Ishikawa (cell line): ENCODE measurements around the gene SKI.
A peak's percentile ranks its signal among the peaks of the same experiment; 100 is the strongest.

ENCODE experiments used
- CEBPB ChIP-seq: IDR thresholded peaks from 2 replicates; pipeline ENCODE4 v1.6.1; 2012
- EGR1 ChIP-seq: IDR thresholded peaks from 2 replicates; pipeline ENCODE4 v1.6.1; 2012
- FOXM1 ChIP-seq: IDR thresholded peaks from 2 replicates; pipeline ENCODE4 v1.6.1; 2012; ENCODE audit warnings: low read depth, borderline replicate concordance
- MAX ChIP-seq: IDR thresholded peaks from 2 replicates; pipeline ENCODE4 v1.6.1; 2012
- NFIC ChIP-seq: IDR thresholded peaks from 2 replicates; pipeline ENCODE4 v1.6.1; 2012
- RAD21 ChIP-seq: IDR thresholded peaks from 2 replicates; pipeline ENCODE4 v1.6.1; 2012; ENCODE audit warnings: low read depth
- REST ChIP-seq: IDR thresholded peaks from 2 replicates; pipeline ENCODE4 v1.6.1; 2012; ENCODE audit warnings: low read depth, mild to moderate bottlenecking
- YY1 ChIP-seq: IDR thresholded peaks from 2 replicates; pipeline ENCODE4 v1.6.1; 2012; ENCODE audit warnings: low read depth

- no peak for TF ChIP-seq YY1
- TF ChIP-seq REST = no peak
- TF ChIP-seq EGR1 = no peak
- peak; percentile 80 for TF ChIP-seq MAX
- no peak for TF ChIP-seq NFIC
- no peak for TF ChIP-seq FOXM1
- TF ChIP-seq RAD21 = no peak
- no peak for TF ChIP-seq CEBPB
These were observed 28.9 kb upstream of the SKI start for GRCh38 chr1:2199042-2199810.
